Measurements from ENCODE around the gene HBD. TPM values are rescaled to one million over a fixed set of nuclear protein-coding genes. Genes with fewer than 3 reads are reported as not detected.

HBD gene
- total RNA-seq, 2 experiments from 2014 or later = not detected

DNA sequence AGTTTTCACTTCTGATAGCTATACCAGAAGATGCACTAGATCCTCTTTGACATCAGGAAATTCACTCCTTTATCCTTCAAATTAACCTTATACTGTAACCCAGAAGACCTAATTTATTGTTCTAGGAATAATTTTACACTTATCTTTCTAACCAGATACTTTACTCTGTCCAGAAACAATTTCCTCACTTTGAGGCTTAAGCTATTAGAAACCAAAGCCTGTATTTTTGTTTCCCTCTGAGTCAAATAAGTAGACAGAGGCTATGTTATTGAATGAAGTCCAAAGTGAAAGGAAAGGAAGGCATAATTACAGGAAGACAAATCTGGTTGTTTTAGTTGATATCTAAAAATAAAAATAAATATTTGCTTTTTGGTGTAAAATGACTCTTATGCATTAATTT, 36.0 kb downstream of the HBD start:
- DNase-seq = no peak
- TF ChIP-seq, protein P1, sequence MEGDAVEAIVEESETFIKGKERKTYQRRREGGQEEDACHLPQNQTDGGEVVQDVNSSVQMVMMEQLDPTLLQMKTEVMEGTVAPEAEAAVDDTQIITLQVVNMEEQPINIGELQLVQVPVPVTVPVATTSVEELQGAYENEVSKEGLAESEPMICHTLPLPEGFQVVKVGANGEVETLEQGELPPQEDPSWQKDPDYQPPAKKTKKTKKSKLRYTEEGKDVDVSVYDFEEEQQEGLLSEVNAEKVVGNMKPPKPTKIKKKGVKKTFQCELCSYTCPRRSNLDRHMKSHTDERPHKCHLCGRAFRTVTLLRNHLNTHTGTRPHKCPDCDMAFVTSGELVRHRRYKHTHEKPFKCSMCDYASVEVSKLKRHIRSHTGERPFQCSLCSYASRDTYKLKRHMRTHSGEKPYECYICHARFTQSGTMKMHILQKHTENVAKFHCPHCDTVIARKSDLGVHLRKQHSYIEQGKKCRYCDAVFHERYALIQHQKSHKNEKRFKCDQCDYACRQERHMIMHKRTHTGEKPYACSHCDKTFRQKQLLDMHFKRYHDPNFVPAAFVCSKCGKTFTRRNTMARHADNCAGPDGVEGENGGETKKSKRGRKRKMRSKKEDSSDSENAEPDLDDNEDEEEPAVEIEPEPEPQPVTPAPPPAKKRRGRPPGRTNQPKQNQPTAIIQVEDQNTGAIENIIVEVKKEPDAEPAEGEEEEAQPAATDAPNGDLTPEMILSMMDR (IDR thresholded peaks at IDR 0.05) = no peak
- ChIA-PET CTCF (interaction anchor here (0.7 kb wide), 1 partner anchor 66 kb away, joined by 3 read pairs; no protein-coding TSS in a partner anchor), POLR2A (no interaction called here)
- Histone ChIP-seq H3K9me3 (ENCODE audit: control insufficient read depth in 1 of 2, insufficient read depth in 1 of 2, low read length in 2 of 2) (no peaks in the 10 kb centered on the region), H3K27me3 (ENCODE audit: control insufficient read depth in 1 of 2, insufficient read depth in 2 of 2, low read length in 2 of 2) (no peaks in the 10 kb centered on the region), H3K4me3 (ENCODE audit: low read length) (no peak overlapping the region), H3K4me1 (ENCODE audit: insufficient read depth, low read length) (no peaks in the 10 kb centered on the region), H3K27ac (ENCODE audit: low read depth in 1 of 2, low read length in 2 of 2) (no peak overlapping the region), H3K36me3 (ENCODE audit: insufficient read depth, low read length) (no peaks in the 10 kb centered on the region)
- intact Hi-C loops (cut with DNase I, micrococcal nuclease) = no loop called here
- no peak overlapping the region for H3K4me3 Mint-ChIP-seq
- ATAC-seq (ENCODE audit: poor library complexity) = no peak
- H3K36me3 Mint-ChIP-seq (ENCODE audit: low read depth) = no peaks in the 10 kb centered on the region
- H3K27ac Mint-ChIP-seq = no peak overlapping the region
- H3K27me3 Mint-ChIP-seq = peaks cover 8% of the 10 kb centered on the region
- H3K4me1 Mint-ChIP-seq (ENCODE audit: low read depth) = no peaks in the 10 kb centered on the region
- peaks cover 3% of the 10 kb centered on the region for H3K9me3 Mint-ChIP-seq

DNA sequence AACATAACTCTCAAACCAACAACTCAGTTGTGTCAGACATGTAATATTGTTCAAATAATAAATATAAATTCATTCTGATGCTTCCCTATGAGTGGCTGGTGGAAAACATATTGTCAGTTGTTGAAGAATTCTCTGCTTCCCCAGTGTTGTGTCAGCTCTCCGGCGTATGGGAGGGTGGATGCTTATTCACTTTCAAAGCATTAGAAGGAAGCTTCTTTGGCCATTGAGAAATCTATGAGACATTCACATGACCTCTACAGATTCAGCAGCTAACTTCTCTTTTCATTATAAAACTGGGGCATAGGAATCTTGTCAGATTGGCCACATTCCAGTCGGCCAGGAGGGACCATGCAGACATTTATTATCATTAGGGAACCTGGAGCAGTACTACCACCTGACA, 36.7 kb downstream of the HBD start:
- H3K27ac Mint-ChIP-seq = no peak overlapping the region
- H3K9me3 Mint-ChIP-seq = peaks cover 3% of the 10 kb centered on the region
- intact Hi-C loops (cut with DNase I, micrococcal nuclease) = no loop called here
- H3K4me1 ChIP-seq (ENCODE audit: insufficient read depth, low read length) = no peaks in the 10 kb centered on the region
- H3K4me3 ChIP-seq (ENCODE audit: low read length) = no peak overlapping the region
- H3K27me3 ChIP-seq (ENCODE audit: control insufficient read depth in 1 of 2, insufficient read depth in 2 of 2, low read length in 2 of 2) = no peaks in the 10 kb centered on the region
- TF ChIP-seq, protein P1 (IDR thresholded peaks at IDR 0.05) = no peak
- CTCF ChIA-PET = interaction anchor here (0.6 to 0.8 kb wide), 3 partner anchors 10 to 66 kb away, joined by 3 read pairs; no protein-coding TSS in a partner anchor
- H3K27ac ChIP-seq (ENCODE audit: low read depth in 1 of 2, low read length in 2 of 2) = no peak overlapping the region
- peaks cover 5% of the 10 kb centered on the region for H3K27me3 Mint-ChIP-seq
- no peak for ATAC-seq (ENCODE audit: poor library complexity)
- H3K4me1 Mint-ChIP-seq (ENCODE audit: low read depth) = no peaks in the 10 kb centered on the region
- H3K36me3 Mint-ChIP-seq (ENCODE audit: low read depth) = no peaks in the 10 kb centered on the region
- POLR2A ChIA-PET = no interaction called here
- no peaks in the 10 kb centered on the region for H3K36me3 ChIP-seq (ENCODE audit: insufficient read depth, low read length)
- H3K9me3 ChIP-seq (ENCODE audit: control insufficient read depth in 1 of 2, insufficient read depth in 1 of 2, low read length in 2 of 2) = no peaks in the 10 kb centered on the region
- H3K4me3 Mint-ChIP-seq = no peak overlapping the region
- no peak for DNase-seq

DNA sequence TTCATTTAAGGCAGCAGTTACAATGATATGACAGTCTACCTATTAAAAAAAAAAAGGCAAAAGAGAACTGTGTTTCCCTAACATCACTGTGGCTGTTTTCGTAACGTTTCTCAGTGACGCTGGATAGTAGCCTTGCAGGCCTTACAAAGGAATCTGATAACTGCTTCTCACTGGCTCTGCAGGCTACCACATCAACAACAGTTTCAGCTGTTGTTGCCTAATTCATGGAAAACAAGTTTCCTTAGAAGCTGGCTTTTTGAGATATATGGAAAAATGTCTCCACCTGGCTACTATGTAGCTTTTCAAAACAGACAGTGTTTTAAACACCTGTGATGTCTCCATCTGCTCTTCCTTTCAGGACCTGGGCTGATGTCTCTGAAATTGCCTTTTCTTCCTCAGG, 37.6 kb downstream of the HBD start:
- H3K27me3 Mint-ChIP-seq = peaks cover 5% of the 10 kb centered on the region
- no peak overlapping the region for H3K27ac ChIP-seq (ENCODE audit: low read depth in 1 of 2, low read length in 2 of 2)
- peaks cover 3% of the 10 kb centered on the region for H3K9me3 Mint-ChIP-seq
- no peak overlapping the region for H3K4me3 Mint-ChIP-seq
- POLR2A ChIA-PET = no interaction called here
- TF ChIP-seq, protein P1 (IDR thresholded peaks at IDR 0.05) = no peak
- CTCF ChIA-PET = no interaction called here
- intact Hi-C loops (cut with DNase I, micrococcal nuclease) = no loop called here
- no peak overlapping the region for H3K4me3 ChIP-seq (ENCODE audit: low read length)
- H3K4me1 ChIP-seq (ENCODE audit: insufficient read depth, low read length) = no peaks in the 10 kb centered on the region
- no peaks in the 10 kb centered on the region for H3K36me3 Mint-ChIP-seq (ENCODE audit: low read depth)
- H3K27ac Mint-ChIP-seq = no peak overlapping the region
- ATAC-seq (ENCODE audit: poor library complexity) (no peak), DNase-seq (no peak)
- H3K4me1 Mint-ChIP-seq (ENCODE audit: low read depth) = no peaks in the 10 kb centered on the region
- no peaks in the 10 kb centered on the region for H3K27me3 ChIP-seq (ENCODE audit: control insufficient read depth in 1 of 2, insufficient read depth in 2 of 2, low read length in 2 of 2)
- no peaks in the 10 kb centered on the region for H3K36me3 ChIP-seq (ENCODE audit: insufficient read depth, low read length)
- H3K9me3 ChIP-seq (ENCODE audit: control insufficient read depth in 1 of 2, insufficient read depth in 1 of 2, low read length in 2 of 2) = no peaks in the 10 kb centered on the region

Measured in CD4-positive, alpha-beta T cell (primary cell).